HUES6 (cell line): ENCODE measurements around the gene TMEM53.

Source experiments
- H3K27ac ChIP-seq: 2 replicates; pipeline ENCODE4 v1.7.0; 2013; ENCODE audit warnings: low read depth, mild to moderate bottlenecking, low read length, inconsistent platforms
- H3K27me3 ChIP-seq: 2 replicates; pipeline ENCODE4 v1.6.1; 2013; ENCODE audit warnings: low read length; ENCODE audit not compliant: control insufficient read depth, insufficient read depth
- H3K36me3 ChIP-seq: 2 replicates; pipeline ENCODE4 v1.6.1; 2013; ENCODE audit warnings: low read length; ENCODE audit not compliant: control insufficient read depth, insufficient read depth
- H3K4me1 ChIP-seq: 2 replicates; pipeline ENCODE4 v1.6.1; 2013; ENCODE audit warnings: low read length; ENCODE audit not compliant: control insufficient read depth, insufficient read depth
- H3K4me3 ChIP-seq: 2 replicates; pipeline ENCODE4 v1.5.1; 2013; ENCODE audit warnings: low read depth, low read length
- H3K9ac ChIP-seq: one replicate; pipeline ENCODE4 v1.6.1; 2013; ENCODE audit warnings: mild to moderate bottlenecking, low read length
- H3K9me3 ChIP-seq: 2 replicates; pipeline ENCODE4 v1.6.1; 2013; ENCODE audit warnings: low read depth, low read length; ENCODE audit not compliant: control insufficient read depth, insufficient read depth

The TMEM53 gene

DNA sequence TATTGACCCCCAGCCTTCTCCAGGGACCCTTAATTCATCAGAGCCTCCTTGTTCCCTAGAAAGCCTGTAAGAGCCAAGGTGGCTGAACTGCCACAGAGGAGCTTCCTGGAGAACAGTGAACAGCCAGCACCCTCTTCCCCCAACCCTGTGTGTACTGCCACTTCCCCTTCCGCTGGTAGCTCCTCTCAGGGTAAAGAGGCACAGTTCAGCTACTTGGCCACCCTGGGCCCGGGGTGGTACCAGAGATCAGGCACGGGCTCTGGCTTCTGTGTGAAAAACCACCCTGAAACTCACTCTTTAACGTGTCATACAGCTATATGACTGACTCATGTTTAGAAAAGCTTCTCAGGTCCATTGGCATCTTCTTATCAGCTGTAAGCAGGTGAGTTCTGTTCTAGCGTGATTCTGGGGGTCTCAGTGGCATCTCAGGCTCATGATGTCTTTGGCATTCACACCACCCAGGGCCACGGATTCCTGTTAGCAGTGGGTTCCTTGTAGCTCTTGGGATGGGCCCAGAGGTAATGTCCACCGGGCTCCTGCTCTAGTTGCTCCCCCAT lies 22.6 kb upstream of the TMEM53 start:
- H3K9ac ChIP-seq = no peak overlapping the region
- no peaks in the 10 kb centered on the region for H3K27me3 ChIP-seq
- no peaks in the 10 kb centered on the region for H3K36me3 ChIP-seq
- no peaks in the 10 kb centered on the region for H3K4me1 ChIP-seq
- H3K4me3 ChIP-seq = no peak overlapping the region
- H3K27ac ChIP-seq = no peak overlapping the region
- H3K9me3 ChIP-seq = no peaks in the 10 kb centered on the region

- H3K27ac ChIP-seq = no peak overlapping the region
- no peaks in the 10 kb centered on the region for H3K4me1 ChIP-seq
- H3K9me3 ChIP-seq = no peaks in the 10 kb centered on the region
- H3K27me3 ChIP-seq = no peaks in the 10 kb centered on the region
- H3K36me3 ChIP-seq = no peaks in the 10 kb centered on the region
- H3K4me3 ChIP-seq = no peak overlapping the region
- no peak overlapping the region for H3K9ac ChIP-seq
These were observed 21.8 kb upstream of the TMEM53 start for GRCh38 chr1:44696101-44696500.

DNA sequence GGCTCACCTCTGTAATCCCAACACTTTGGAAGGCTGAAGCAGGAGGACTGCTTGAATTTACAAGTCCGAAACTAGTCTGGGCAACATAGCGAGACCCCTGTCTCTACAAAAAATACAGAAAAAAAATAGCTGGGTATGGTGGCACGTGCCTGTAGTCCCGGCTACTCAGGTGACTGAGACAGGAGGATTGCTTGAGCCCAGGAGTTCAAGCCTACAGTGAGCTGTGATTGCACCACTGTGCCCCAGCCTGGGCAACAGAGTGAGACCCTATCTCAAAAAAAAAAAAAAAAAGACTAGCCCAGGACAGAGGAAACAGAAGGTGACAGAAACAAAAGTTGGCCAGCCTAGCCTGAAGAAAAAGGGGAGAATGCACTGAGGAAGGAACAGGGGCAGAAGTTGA lies 21.4 kb upstream of the TMEM53 start:
- H3K4me3 ChIP-seq = no peak overlapping the region
- no peaks in the 10 kb centered on the region for H3K27me3 ChIP-seq
- no peaks in the 10 kb centered on the region for H3K4me1 ChIP-seq
- no peaks in the 10 kb centered on the region for H3K9me3 ChIP-seq
- H3K9ac ChIP-seq = no peak overlapping the region
- no peak overlapping the region for H3K27ac ChIP-seq
- no peaks in the 10 kb centered on the region for H3K36me3 ChIP-seq

- Histone ChIP-seq H3K36me3 (no peaks in the 10 kb centered on the region), H3K27ac (no peak overlapping the region), H3K9ac (no peak overlapping the region), H3K27me3 (no peaks in the 10 kb centered on the region), H3K4me3 (no peak overlapping the region), H3K9me3 (no peaks in the 10 kb centered on the region), H3K4me1 (no peaks in the 10 kb centered on the region)
These were observed 20.7 kb upstream of the TMEM53 start for GRCh38 chr1:44694863-44695478.

GRCh38 chr1:44693900-44694299 lies 19.6 kb upstream of the TMEM53 start:
- Histone ChIP-seq H3K27ac (no peak overlapping the region), H3K27me3 (no peaks in the 10 kb centered on the region), H3K4me3 (no peak overlapping the region), H3K4me1 (peaks cover 8% of the 10 kb centered on the region; the same call in 1 of the 2 replicates), H3K9ac (no peak overlapping the region), H3K36me3 (no peaks in the 10 kb centered on the region), H3K9me3 (no peaks in the 10 kb centered on the region)

- no peaks in the 10 kb centered on the region for H3K36me3 ChIP-seq
- no peak overlapping the region for H3K9ac ChIP-seq
- H3K4me3 ChIP-seq = no peak overlapping the region
- H3K27ac ChIP-seq = no peak overlapping the region
- no peaks in the 10 kb centered on the region for H3K9me3 ChIP-seq
- peaks cover 13% of the 10 kb centered on the region; the same call in 1 of the 2 replicates for H3K4me1 ChIP-seq
- H3K27me3 ChIP-seq = no peaks in the 10 kb centered on the region
These were observed 18.9 kb upstream of the TMEM53 start for GRCh38 chr1:44693159-44693558.

- no peaks in the 10 kb centered on the region for H3K36me3 ChIP-seq
- no peak overlapping the region for H3K4me3 ChIP-seq
- H3K27ac ChIP-seq = no peak overlapping the region
- H3K9ac ChIP-seq = no peak overlapping the region
- no peaks in the 10 kb centered on the region for H3K9me3 ChIP-seq
- H3K27me3 ChIP-seq = no peaks in the 10 kb centered on the region
- peaks cover 17% of the 10 kb centered on the region; the same call in 1 of the 2 replicates for H3K4me1 ChIP-seq
These were observed 15.1 kb upstream of the TMEM53 start for GRCh38 chr1:44689447-44689765.

GRCh38 chr1:44688760-44689446 lies 14.6 kb upstream of the TMEM53 start:
- H3K36me3 ChIP-seq = no peaks in the 10 kb centered on the region
- no peak overlapping the region for H3K27ac ChIP-seq

DNA sequence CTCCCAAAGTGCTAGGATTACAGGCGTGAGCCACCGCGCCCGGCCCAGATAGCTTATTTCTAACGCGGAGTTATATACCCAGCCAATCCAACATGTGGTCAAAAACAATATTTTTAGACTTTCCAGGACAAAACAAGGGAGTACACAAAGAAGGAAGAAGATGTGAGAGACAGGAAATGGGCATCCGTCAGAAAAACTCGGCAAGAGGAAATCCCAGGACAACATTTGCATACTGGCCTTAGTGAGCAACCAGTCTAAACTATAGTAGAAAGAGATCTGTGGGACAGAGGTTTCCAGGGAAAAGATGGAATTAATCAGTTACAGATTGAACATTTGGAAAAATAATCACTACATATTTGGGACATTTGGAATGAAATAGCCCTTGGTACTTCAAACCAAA lies 11.6 kb upstream of the TMEM53 start:
- H3K9me3 ChIP-seq = no peaks in the 10 kb centered on the region
- H3K36me3 ChIP-seq = no peaks in the 10 kb centered on the region
- H3K27me3 ChIP-seq = no peaks in the 10 kb centered on the region
- H3K4me1 ChIP-seq = peaks cover 28% of the 10 kb centered on the region
- H3K4me3 ChIP-seq = no peak overlapping the region
- H3K9ac ChIP-seq = no peak overlapping the region
- H3K27ac ChIP-seq = no peak overlapping the region

More at GRCh38 chr1:44688760-44689446, 14.6 kb upstream of the TMEM53 start:
- no peak overlapping the region for H3K9ac ChIP-seq
- peaks cover 18% of the 10 kb centered on the region; the same call in 1 of the 2 replicates for H3K4me1 ChIP-seq
- H3K9me3 ChIP-seq = no peaks in the 10 kb centered on the region
- H3K27me3 ChIP-seq = no peaks in the 10 kb centered on the region
- H3K4me3 ChIP-seq = no peak overlapping the region

- no peak overlapping the region for H3K9ac ChIP-seq
- H3K4me3 ChIP-seq = no peak overlapping the region
- H3K36me3 ChIP-seq = no peaks in the 10 kb centered on the region
- H3K4me1 ChIP-seq = peaks cover 28% of the 10 kb centered on the region
- no peak overlapping the region for H3K27ac ChIP-seq
- no peaks in the 10 kb centered on the region for H3K27me3 ChIP-seq
- no peaks in the 10 kb centered on the region for H3K9me3 ChIP-seq
These were observed 10.9 kb upstream of the TMEM53 start for GRCh38 chr1:44685218-44685617.

- Histone ChIP-seq H3K4me1 (peaks cover 26% of the 10 kb centered on the region), H3K4me3 (no peak overlapping the region), H3K9ac (no peak overlapping the region), H3K27ac (no peak overlapping the region), H3K36me3 (no peaks in the 10 kb centered on the region), H3K9me3 (no peaks in the 10 kb centered on the region), H3K27me3 (no peaks in the 10 kb centered on the region)
These were observed 10.2 kb upstream of the TMEM53 start for GRCh38 chr1:44684525-44684924.
